ENCODE data around the gene TNS1.

Gene TNS1

DNA sequence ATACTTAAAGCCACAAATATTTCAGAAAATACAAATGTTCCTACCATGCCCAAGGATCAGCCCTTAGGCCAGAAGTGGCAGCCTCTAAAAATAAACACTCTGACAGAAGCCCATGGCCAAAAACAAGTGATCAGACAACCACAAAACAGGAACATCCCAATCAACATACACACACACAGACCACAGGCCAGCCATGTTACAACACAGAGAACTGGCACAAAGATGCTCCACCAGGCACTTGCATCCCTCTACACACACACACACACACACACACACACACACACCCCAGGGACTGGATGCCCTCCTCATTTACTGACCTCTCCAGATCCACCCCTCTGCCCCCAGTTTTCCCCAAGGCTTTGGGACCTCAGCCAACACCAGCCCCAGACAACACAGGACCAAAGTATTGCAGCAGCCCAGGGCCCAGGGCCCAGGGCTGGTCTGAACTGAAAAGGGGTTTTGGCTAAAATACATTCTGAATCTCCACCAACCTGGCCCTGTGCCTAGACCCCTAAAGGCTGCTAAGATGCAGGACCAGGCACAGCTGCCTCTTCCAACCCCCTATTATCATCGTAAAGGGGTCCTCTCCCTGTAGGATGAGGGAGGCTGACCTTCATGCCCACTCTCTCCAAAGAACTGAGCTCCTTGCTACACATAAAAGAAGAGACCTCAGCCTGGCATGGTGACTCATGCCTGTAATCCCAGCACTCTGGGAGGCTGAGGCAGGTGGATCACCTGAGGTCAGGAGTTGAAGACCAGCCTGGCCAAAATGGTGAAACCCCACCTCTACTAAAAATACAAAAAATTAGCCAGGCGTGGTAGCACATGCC lies 151.4 kb downstream of the TNS1 start:
- DNase-seq (ENCODE audit: low read depth, low spot score), result peak; percentile 55

DNA sequence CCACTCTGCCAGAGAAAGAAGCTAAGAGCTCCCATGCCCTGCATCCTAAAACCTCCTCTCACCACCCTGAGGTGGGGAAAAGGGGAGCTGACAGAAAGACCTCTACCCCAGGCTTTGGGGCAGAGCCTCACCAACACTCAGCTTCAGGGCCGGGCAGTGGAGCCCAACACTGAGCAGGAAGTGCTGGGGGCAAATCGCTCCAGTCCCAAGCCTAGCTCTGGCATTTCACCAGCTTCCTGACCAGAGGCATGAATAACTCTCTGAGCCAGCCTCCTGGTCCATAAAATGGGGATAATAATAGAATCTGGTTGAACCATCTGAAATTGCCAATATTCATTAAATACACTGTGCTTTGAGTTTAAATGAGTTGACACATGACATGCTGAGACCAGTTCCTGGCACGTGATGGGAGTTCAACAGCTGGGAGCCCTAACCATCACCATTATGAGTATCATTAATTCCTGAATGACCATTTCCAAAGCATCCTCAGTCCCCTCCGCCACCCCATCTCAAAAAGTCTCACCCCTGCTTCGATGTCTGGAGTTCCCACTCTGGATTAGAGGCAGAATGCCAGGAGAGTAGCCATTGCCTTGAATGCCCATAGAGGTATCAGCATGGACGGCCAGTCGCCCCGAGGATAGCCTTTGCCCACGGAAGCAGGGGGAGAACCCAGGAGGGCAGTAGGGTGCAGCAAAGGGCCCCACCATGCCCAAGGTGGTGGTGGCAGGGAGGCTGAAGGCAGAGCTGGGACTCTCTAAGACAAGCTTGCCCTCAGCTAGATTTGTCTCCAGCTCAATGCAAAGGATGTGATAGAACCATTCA lies 153.4 kb downstream of the TNS1 start:
- DNase-seq (ENCODE audit: low read depth, low spot score), result peak; percentile 22

DNA sequence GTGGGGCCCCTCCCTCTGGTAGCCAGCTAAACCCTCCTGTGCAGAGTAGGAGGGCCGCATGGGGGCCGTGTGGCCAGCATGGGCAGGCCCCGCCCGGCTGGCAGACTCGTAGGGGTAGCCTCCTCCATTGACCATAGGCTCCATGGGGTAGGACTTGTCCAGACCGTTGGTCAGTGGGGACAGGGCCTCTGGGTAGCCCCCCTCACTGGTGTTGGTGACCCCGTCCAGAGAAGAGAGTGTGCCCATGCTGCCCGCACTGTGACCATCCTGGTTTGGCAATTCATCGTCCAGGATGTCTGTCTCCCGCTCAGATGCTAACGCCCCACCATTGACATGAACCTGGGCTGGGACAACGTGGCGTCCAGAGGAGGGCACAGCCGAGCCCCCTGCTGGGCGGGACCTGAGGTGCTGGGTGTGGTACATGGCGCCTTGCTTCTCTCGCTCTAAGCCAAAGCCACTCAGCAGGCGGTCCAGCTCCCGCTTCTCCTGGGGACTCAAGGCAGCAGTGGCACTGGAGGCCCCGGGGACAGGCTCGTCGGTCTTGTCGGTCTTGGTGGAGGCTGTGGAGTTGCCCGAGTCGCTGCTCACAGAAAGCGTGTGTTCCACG lies 154.3 kb downstream of the TNS1 start:
- DNase-seq (ENCODE audit: low read depth, low spot score), result no peak

DNA sequence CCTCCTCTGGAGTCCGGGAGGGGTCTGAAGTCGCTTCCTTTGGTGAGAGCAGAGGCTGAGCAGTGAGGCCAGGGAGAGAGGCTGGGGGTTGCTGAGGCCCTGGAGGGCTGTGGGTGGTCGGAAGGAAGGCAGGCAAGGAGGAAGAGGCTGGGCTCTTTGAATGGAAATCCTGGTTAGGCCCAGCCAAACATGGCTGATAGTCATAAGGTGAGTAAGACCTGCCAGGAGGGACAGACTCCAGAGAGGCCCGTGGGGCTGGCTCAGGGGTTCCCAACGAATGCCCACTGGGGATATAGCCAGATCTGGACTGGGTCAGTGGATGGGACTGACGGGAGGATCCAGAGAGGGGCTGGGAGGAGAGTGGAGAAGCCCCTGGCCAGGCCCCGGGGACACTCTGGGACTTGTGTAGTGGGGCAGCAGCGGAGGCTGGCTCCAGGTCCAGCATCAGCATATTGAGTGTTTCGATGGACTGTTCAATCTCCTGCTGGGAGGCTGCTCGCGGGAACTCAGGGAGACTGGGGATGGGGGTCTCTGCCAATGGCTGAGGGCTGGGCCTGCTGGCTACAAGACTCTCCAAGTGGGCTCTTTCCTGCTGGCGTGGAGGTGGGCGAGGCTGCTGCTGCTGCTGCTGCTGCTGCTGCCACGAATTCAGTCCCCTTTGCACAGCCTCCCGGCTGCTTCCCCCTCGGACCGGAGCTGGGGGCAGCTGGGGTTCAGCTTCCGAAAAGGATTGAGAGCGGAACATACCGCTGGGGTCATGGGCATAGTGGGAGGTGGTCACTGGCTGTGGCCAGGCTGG lies 155.0 kb downstream of the TNS1 start:
- DNase-seq (ENCODE audit: low read depth, low spot score), result no peak

DNA sequence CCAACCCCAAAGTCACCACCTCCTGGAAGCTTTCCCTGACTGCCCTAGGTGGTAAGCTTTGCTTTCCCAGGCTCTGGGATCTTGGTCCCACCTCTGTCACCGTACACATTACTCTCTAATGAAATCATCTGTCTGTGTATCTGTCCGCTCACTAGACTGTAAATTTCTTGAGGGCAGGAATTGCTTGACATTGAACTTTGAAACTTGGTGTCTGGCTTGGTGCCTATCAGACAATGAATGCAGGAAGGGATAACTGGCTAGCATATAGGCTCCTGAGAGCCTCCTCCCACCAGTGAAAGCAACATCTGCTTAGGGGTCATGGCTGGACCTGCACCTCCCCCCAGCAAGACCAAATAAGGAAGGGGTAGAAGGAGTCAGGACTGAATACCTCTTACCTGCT lies 155.7 kb downstream of the TNS1 start:
- DNase-seq (ENCODE audit: low read depth, low spot score), result no peak

DNA sequence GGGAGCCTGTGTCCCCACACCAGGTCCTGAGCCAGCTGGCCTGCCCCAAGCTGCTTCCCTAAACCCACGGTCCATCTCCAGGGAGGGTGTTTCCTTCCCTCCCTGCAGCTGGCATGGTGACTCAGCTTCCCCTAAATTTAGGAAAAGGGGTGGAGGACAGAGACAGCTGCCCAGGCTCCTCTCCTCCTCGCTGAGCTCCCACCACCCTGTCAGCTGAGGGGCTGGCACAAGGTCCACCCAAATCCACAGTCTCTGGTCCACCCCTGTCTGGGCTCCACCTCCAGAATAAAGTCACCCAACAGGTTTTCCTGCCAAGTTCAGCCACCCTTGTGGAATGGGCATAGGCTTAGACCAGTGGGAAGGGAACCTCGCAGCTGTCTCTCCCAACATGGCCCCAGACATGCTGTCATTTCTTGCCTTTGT lies 156.5 kb downstream of the TNS1 start:
- DNase-seq (ENCODE audit: low read depth, low spot score), result no peak

DNA sequence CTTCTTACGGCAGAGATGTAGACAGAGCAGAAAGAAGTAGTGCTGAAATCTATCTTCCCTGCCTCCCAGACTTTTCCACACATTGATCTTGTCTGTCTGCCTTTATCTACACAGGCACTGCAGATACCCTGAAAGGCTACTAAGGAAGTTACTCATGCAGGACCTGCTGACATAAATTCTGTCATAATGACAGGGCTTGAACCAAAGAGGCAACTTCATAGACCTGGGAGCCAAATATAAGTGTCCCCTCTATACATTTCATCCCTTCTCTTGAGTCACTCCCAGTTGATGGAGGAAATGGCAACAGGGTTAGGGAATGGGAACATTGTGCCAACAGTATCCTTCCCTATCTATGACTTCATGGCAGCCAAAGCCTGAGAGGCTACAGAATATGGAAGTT lies 157.5 kb downstream of the TNS1 start:
- DNase-seq (ENCODE audit: low read depth, low spot score), result no peak

- no peak for DNase-seq (ENCODE audit: low read depth, low spot score)
These were observed 158.1 kb downstream of the TNS1 start for GRCh38 chr2:217844696-217845095.

- DNase-seq (ENCODE audit: low read depth, low spot score), result no peak
These were observed 159.5 kb downstream of the TNS1 start for GRCh38 chr2:217843324-217843723.

- DNase-seq (ENCODE audit: low read depth, low spot score), result no peak
These were observed 160.8 kb downstream of the TNS1 start for GRCh38 chr2:217842017-217842416.

GRCh38 chr2:217840522-217840921 lies 162.3 kb downstream of the TNS1 start:
- no peak for DNase-seq (ENCODE audit: low read depth, low spot score)

DNA sequence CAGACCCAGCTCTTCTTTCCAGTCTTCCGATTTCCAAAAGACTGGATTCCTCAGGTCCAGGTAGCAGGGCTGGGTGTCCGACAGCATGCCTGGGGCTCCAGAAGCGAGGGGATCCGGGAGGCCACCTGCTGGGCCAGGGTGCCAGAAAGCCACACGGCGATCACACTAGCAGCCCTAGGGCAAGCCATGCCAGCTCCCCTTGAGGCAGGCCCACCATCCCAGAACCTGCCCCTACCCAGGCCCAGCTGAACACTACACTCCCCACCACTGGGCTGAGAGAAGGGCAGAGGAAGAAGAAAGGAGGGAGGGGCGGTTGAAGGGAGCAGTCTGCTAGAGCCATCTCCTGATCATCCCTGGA lies 163.1 kb downstream of the TNS1 start:
- DNase-seq (ENCODE audit: low read depth, low spot score), result no peak

GRCh38 chr2:217839073-217839749 lies 163.6 kb downstream of the TNS1 start:
- DNase-seq (ENCODE audit: low read depth, low spot score), result no peak

GRCh38 chr2:217838409-217838831 lies 164.4 kb downstream of the TNS1 start:
- no peak for DNase-seq (ENCODE audit: low read depth, low spot score)

DNA sequence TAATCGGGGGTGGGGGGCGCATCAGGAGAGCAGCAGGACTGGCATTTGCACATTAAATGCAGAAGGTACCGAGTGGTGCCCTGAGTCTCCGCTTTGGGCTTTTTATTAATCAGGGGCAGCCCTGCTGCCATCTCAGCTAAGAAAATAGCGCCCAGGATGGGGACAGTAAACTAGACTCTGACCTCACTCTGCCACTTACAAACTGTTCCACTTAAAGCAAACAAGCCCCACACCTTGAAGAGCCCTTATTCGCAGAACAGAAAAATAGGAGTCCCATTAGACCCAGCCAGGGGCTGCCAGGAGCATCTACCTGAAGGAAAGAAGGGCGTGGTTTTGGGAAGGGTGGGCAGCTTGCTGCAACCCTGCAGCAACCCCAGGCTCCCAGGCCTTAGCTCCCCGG lies 165.3 kb downstream of the TNS1 start:
- no peak for DNase-seq (ENCODE audit: low read depth, low spot score)

- DNase-seq (ENCODE audit: low read depth, low spot score), result peak; percentile 58
These were observed 165.8 kb downstream of the TNS1 start for GRCh38 chr2:217836901-217837491.

DNA sequence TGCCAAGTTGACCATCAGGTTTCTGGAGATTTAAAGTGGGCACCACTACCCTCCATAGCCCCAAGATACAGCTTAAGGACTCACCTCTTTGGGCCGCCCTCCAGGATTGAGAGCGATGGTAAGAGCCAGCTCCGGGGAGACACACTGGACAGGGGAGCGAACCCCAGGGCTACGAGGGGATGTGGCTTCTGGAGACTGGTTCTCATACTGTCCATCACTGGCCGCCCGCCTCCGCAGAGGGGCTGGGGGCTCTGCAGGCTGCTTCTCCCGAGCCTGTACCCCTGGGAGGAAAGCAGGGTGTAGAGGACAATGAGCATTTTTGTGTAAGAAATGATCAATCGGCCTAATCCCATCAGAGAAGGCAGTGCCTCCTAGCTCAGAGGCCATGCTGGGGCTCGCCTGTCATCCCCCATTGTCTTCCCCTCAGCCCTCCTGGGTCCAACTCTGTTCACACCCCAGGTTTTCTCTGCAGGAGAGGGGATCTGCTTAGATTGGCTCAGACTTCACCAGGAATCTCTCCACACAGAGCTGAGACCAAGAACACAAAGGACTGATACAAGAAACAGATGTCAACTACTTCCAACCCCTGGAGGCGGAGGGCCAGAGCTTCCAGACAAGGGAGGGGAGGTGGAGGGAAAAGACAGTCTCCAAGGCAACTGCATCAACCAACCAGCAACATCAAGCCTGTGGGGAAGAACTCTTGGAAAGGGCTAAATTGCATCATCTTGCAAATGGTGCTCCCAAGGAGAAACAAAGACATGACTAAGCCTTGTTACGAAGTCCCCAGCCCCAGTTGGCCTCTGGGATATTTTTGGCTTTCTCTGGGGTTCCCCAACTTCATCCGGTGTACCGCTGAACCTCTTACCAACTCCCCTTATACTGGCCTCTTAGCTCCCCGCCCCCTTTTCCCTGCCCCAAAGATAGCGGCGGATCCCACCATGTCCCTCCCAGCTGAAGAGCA lies 166.6 kb downstream of the TNS1 start:
- DNase-seq (ENCODE audit: low read depth, low spot score), result peak; percentile 59

- DNase-seq (ENCODE audit: low read depth, low spot score), result no peak
These were observed 167.9 kb downstream of the TNS1 start for GRCh38 chr2:217834744-217835513.
